ENCODE data around the gene NUP214.
"Not testable (repeated sequence)": the region's sequence is repeated elsewhere in the genome, so short reads cannot be mapped to it uniquely, and the experiment has no call there.

NUP214 gene

DNA sequence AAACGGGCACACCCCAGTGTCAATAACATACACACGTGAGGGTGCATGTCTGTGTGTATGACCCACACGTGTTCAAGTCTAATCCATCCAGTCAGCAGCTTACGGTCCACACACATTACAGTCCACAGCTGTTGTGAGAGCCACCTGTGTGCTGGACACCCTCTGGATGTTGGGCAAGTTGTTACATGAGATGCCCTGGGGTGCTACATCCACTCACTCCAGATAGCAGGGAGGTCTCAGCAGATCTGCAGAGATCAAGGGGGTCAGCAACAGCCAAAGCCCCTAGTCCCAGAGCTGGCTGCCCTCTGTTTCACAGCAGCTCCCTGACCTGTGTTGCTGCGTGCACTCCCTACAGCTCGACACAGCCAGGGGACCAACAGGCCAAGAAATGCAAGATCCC is 33.4 kb upstream of the NUP214 start:
- TF ChIP-seq ZNF274 (IDR thresholded peaks at IDR 0.05; ENCODE audit: low read depth, low read length) = no peak
- no peak overlapping the region for H3K4me3 ChIP-seq (ENCODE audit: low read length)

DNA sequence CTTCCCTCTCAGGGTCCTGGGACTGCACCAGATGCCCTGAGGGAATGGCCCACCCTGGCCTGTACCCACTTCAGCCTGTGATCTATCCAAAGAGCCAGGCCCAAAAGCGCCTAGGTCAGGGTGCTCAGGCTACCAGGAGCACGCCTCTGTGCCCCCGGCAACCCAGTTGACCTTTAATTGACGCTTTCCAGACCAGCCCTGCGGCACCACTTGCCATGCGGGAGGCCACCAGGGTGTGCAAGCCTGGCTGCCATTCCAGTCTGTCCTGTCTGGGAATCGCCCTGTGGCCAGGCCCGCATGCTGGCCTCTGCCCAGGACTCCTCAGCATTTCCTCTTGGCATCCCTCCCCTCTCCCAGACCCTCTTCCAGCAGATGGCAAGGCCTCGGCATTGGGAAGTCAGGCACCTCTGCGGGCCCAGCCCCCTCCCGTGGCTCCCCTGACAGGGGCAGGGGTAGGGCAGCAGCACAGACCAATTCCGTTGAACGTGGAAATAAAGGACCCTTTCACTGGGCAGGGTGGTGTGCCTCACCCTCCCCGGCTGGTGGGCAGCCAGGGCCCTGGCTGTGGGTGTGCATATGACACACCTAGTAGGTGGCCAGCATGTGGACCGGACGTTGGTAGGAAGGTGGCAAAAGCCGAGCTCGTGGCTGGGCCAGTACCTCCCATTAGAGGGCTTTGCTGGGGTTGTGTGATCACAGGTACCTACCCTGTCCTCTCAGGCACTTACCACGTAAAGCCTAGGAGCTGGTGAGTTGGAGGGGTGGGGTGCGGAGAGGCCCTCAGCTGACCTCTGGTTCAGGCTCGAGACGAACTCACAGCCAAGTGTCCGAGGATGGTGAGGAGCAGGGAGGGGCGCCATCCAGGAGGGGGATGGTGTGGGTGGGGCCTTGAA is 32.6 kb upstream of the NUP214 start:
- TF ChIP-seq ZNF274 (IDR thresholded peaks at IDR 0.05; ENCODE audit: low read depth, low read length) = no peak
- H3K4me3 ChIP-seq (ENCODE audit: low read length) = no peak overlapping the region

GRCh38 chr9:131094015-131094414 is 31.4 kb upstream of the NUP214 start:
- TF ChIP-seq ZNF274 (IDR thresholded peaks at IDR 0.05; ENCODE audit: low read depth, low read length) = no peak
- H3K4me3 ChIP-seq (ENCODE audit: low read length) = no peak overlapping the region

DNA sequence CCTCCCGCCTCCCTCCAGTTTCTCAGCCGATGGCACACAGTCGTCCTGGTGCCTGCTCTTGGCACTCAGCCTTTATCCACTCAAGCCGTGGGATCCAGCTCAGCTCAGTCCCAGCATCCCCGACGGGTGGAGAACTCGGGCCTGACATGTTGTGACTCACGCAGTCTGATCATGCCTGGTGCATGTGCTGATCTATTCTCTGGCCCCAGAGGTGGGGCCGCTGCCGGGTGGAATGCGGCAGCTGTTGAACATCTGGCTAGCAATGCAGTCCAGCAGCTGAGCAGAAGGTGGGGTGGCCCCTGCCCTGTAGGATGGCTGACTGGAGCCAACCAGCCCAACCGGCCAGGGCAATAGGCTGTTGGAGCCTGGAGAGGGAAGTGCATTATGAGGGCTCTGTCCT is 30.8 kb upstream of the NUP214 start:
- TF ChIP-seq ZNF274 (IDR thresholded peaks at IDR 0.05; ENCODE audit: low read depth, low read length) = no peak
- no peak overlapping the region for H3K4me3 ChIP-seq (ENCODE audit: low read length)

DNA sequence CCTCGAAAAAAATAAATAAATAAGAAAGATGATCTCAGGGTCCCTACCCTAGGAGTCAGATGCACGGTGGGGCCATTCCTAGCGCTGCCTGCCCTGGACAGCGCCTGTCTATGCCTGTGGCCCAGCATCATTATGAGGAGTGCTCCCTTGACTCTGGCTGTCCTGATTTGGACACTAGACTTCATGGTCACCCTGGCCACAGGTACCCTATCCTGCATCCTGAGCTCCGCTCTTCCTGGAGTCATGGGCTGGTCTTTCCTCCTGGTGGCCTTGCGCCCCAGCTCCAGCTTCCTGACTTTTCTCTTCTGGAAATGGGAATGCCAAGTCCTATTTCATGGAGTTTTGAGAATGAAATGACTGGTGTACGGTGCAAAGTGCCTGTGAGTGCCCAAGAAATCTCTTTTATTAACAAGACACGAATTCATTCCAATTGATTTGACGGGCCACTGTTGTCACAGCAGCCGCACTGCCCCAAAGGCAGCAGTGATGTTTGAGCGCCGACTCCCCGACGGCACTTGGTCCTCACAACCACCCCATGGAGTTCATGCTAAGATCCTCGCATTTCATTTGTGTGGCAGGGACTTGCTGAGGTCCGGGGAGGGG is 29.6 kb upstream of the NUP214 start:
- H3K4me3 ChIP-seq (ENCODE audit: low read length) = no peak overlapping the region
- TF ChIP-seq ZNF274 (IDR thresholded peaks at IDR 0.05; ENCODE audit: low read depth, low read length) = no peak

- TF ChIP-seq ZNF274 (IDR thresholded peaks at IDR 0.05; ENCODE audit: low read depth, low read length) = no peak
- H3K4me3 ChIP-seq (ENCODE audit: low read length) = no peak within 1 kb of the TSS; the same call in 1 of the 2 replicates
Observed at GRCh38 chr9:131096269-131097125, 28.9 kb upstream of the NUP214 start, which contains the start of gene AIF1L. Gene AIF1L, plus strand, starts transcription at chr9:131096531. Its CDS starts 99 bp downstream, at chr9:131096630.

DNA sequence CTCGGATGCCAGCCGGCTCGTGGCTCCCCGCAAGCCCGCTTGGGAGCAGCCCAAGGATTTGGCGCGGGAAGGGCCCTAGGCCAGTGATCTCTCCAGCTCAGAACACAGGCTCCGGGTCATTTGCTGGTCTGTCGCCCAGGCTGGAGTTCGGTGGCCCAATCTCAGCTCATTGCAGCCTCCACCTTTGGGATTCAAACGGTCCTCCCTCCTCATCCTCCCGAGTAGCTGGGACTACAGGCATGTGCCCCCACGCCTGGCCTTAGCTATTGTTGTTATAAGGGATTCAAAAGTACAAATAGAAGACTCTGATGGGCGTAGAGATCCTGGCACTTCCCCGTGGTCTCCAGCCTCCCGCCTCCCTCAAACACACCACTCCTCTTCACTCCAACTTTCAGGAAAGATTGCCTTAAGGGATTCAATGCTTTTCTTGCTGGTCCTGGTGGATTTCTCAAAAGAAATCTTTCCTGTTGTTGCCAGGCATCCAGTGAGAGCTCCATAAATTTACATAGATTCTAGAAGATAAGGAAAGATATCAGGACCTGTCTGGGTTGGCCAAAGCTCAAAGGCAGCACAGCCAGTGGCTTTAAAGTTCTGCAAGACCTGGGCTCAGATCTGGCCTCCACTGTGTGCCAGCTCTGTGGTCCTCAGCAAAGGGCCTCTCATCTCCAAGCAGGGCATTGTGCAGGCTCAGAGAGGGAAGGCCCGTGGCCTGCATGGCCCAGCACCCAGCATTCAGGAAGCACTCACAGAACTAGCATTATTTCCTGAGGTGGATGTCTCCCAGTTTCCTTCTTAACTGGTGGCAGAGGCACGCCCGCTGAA is 28.0 kb upstream of the NUP214 start:
- H3K4me3 ChIP-seq (ENCODE audit: low read length) = no peak overlapping the region
- no peak for TF ChIP-seq ZNF274 (IDR thresholded peaks at IDR 0.05; ENCODE audit: low read depth, low read length)

GRCh38 chr9:131097948-131098278 is 27.5 kb upstream of the NUP214 start:
- no peak overlapping the region for H3K4me3 ChIP-seq (ENCODE audit: low read length)
- no peak for TF ChIP-seq ZNF274 (IDR thresholded peaks at IDR 0.05; ENCODE audit: low read depth, low read length)

- H3K4me3 ChIP-seq (ENCODE audit: low read length) = no peak overlapping the region
- TF ChIP-seq ZNF274 (IDR thresholded peaks at IDR 0.05; ENCODE audit: low read depth, low read length) = no peak
Observed at GRCh38 chr9:131098391-131099101, 26.8 kb upstream of the NUP214 start.

DNA sequence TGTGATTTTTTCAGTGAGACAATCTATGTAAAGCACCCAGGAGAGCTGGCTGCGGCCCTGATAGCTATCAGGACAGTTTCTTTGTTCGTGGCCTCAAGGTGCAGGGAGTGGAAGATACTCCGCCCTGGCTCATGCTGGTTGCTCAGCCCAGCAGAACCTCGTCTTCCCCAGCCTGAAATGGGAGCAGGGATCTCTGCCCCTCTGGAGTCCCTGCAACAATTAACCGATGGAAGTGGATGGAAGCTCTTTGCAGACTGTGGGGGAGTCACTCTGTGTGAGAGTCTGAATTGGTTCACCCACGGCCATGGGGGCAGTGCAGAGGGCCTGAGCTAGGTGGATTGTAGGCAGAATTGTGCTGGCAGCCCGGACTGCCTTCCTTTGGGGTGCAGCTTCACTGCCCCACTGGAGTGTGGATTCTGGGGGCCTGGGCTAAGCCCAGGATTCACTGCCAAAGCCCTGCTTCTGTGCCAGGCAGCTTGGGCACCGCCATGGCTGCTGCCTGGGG is 26.2 kb upstream of the NUP214 start:
- H3K4me3 ChIP-seq (ENCODE audit: low read length) = no peak overlapping the region

GRCh38 chr9:131099845-131100244 is 25.5 kb upstream of the NUP214 start:
- H3K4me3 ChIP-seq (ENCODE audit: low read length) = not testable (repeated sequence)

More for the DNA sequence above, 26.2 kb upstream of the NUP214 start:
- TF ChIP-seq ZNF274 (IDR thresholded peaks at IDR 0.05; ENCODE audit: low read depth, low read length) = no peak

- no peak for TF ChIP-seq ZNF274 (IDR thresholded peaks at IDR 0.05; ENCODE audit: low read depth, low read length)
- H3K4me3 ChIP-seq (ENCODE audit: low read length) = no peak overlapping the region
Observed at GRCh38 chr9:131100445-131100844, 24.9 kb upstream of the NUP214 start.

Measured in GM08714 (cell line).